Adrenal gland (tissue), 5 donors: ENCODE results near the gene PIK3R2.

ENCODE experiments used
- POLR2A ChIP-seq, 2 donors: fragments of 450-650 bp; IDR thresholded peaks; one replicate each; pipeline ENCODE4 v1.6.1; 2017; ENCODE audit warnings: antibody characterized with exemption in 2 of 2, mild to moderate bottlenecking in 2 of 2, moderate library complexity in 1 of 2
- TF ChIP-seq, protein P1 (sequence below), 6 experiments: fragments of 450-650 bp in 4 of 6; fragments of 200-600 bp in 2 of 6; sonication (generic) in 1 of 6; IDR thresholded peaks; 1 replicate in 5 of 6; 2 replicates in 1 of 6; pipeline versions ENCODE4 v1.5.1 to v1.8.0; 2016 to 2021; ENCODE audit warnings: antibody characterized with exemption in 6 of 6, mild to moderate bottlenecking in 2 of 6, moderate library complexity in 1 of 6
- donor health status: DM: no; HTN: no; CAD: no.

DNA sequence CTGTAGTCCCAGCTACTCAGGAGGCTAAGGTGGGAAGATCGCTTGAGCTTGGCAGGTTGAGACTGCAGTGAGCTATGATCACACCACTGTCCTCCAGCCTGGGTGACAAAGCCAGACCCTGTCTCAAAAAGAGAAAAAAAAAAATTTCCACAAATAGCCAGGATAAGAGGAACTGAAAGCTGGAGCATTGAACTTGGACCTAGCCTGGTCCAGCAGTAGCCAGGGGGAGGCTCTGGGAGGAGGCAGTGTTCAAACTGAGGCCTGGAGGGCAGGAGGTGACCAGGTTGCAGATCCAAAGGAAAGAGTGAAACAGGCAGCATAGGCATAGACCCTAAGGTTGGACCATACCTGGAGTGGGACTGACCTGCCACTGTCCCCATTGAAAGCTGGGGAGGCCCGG is 26.9 kb upstream of the PIK3R2 start:
- TF ChIP-seq, protein P1, sequence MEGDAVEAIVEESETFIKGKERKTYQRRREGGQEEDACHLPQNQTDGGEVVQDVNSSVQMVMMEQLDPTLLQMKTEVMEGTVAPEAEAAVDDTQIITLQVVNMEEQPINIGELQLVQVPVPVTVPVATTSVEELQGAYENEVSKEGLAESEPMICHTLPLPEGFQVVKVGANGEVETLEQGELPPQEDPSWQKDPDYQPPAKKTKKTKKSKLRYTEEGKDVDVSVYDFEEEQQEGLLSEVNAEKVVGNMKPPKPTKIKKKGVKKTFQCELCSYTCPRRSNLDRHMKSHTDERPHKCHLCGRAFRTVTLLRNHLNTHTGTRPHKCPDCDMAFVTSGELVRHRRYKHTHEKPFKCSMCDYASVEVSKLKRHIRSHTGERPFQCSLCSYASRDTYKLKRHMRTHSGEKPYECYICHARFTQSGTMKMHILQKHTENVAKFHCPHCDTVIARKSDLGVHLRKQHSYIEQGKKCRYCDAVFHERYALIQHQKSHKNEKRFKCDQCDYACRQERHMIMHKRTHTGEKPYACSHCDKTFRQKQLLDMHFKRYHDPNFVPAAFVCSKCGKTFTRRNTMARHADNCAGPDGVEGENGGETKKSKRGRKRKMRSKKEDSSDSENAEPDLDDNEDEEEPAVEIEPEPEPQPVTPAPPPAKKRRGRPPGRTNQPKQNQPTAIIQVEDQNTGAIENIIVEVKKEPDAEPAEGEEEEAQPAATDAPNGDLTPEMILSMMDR (IDR thresholded peaks at IDR 0.05), result no peak
- no peak for TF ChIP-seq POLR2A (IDR thresholded peaks at IDR 0.05)
